Uterus (tissue), 2 donors: Measurements from ENCODE around the gene STK25.

Experiments used
- CTCF ChIP-seq, 4 experiments: fragments of 200-600 bp in 2 of 4; fragments of 450-650 bp in 2 of 4; sonication (generic) in 2 of 4; IDR thresholded peaks; one replicate each; pipeline ENCODE4 v1.5.1; 2016 to 2019; ENCODE audit warnings: antibody characterized with exemption in 4 of 4, mild to moderate bottlenecking in 2 of 4, moderate library complexity in 1 of 4
- POLR2A ChIP-seq, 2 donors: fragments of 450-650 bp; IDR thresholded peaks; one replicate each; pipeline ENCODE4 v1.6.1; 2016; ENCODE audit warnings: antibody characterized with exemption in 2 of 2, mild to moderate bottlenecking in 1 of 2, moderate library complexity in 1 of 2

GRCh38 chr2:241478166-241478565 is 30.2 kb downstream of the STK25 start:
- TF ChIP-seq POLR2A (IDR thresholded peaks at IDR 0.05) (no peak), CTCF (IDR thresholded peaks at IDR 0.05) (no peak)
